MCF 10A (cell line): ENCODE measurements around the gene NPR3. TPM values are rescaled to one million over a fixed set of nuclear protein-coding genes. Genes with fewer than 3 reads are reported as not detected.

ENCODE experiments used
- BruUV-seq: library from RNA; stranded (reverse); fragments of 400-500 nt; replicated peaks from 2 replicates; lab custom pipeline; 2021; lab: Mats Ljungman, UMichigan
- CTCF ChIA-PET: fragments of 300-600 bp; sonication (Branson Sonifier 250); formaldehyde crosslinking; extraction: SDS; loops from one replicate; lab custom pipeline; 2021; ENCODE audit warnings: antibody characterized with exemption, inconsistent platforms; lab: Yijun Ruan, JAX
- POLR2A ChIA-PET: fragments of 300-600, 350-650 bp; sonication (Branson Sonifier 250); formaldehyde crosslinking; extraction: SDS; loops from one replicate; lab custom pipeline; 2020; ENCODE audit warnings: antibody characterized with exemption, inconsistent platforms; lab: Yijun Ruan, JAX
- DNase-seq: peaks from one replicate; pipeline ENCODE4 v3.0.0-alpha.2; 2018; ENCODE audit not compliant: unreplicated experiment
- H3K27ac Mint-ChIP-seq: one replicate; pipeline ENCODE4 v1.8.0; 2022; ENCODE audit warnings: mild to moderate bottlenecking, low read depth, mixed read lengths; ENCODE audit not compliant: unreplicated experiment
- H3K27me3 Mint-ChIP-seq: one replicate; pipeline ENCODE4 v1.8.0; 2022; ENCODE audit warnings: mixed read lengths; ENCODE audit not compliant: insufficient read depth, unreplicated experiment
- H3K36me3 Mint-ChIP-seq: one replicate; pipeline ENCODE4 v1.8.0; 2022; ENCODE audit warnings: mild to moderate bottlenecking, moderate library complexity, mixed read lengths; ENCODE audit not compliant: insufficient read depth, unreplicated experiment
- H3K4me1 Mint-ChIP-seq: one replicate; pipeline ENCODE4 v1.8.0; 2022; ENCODE audit warnings: mixed read lengths; ENCODE audit not compliant: insufficient read depth, unreplicated experiment
- H3K4me3 Mint-ChIP-seq: one replicate; pipeline ENCODE4 v1.8.0; 2022; ENCODE audit warnings: mild to moderate bottlenecking, moderate library complexity, mixed read lengths; ENCODE audit not compliant: unreplicated experiment
- H3K9me3 Mint-ChIP-seq: one replicate; pipeline ENCODE4 v1.8.0; 2022; ENCODE audit warnings: mixed read lengths; ENCODE audit not compliant: unreplicated experiment
- CTCF ChIP-seq: fragments of 200-600 bp; IDR thresholded peaks from one replicate; pipeline ENCODE4 v1.8.0; 2022; ENCODE audit warnings: antibody characterized with exemption, mild to moderate bottlenecking; ENCODE audit not compliant: unreplicated experiment
- intact Hi-C: fragments of 100-400 bp; cut with micrococcal nuclease; formaldehyde crosslinking; loops from 2 replicates; pipeline ENCODE4 v1.14.1; 2022
- total RNA-seq: library from RNA; stranded (reverse); gene quantifications from 2 replicates; pipeline ENCODE4 v1.2.3, GENCODE V29; 2022

NPR3 gene
- total RNA-seq, 1 experiment from 2014 or later, result 0.84 TPM

- intact Hi-C loops, result no loop called here
- CTCF ChIA-PET, result interaction anchor here (0.6 to 1.4 kb wide), 2 partner anchors 139 to 423 kb away, joined by 3 to 4 read pairs; no protein-coding TSS in a partner anchor
These were observed 66.6 kb downstream of the NPR3 start for GRCh38 chr5:32777733-32778132.

GRCh38 chr5:32778403-32778802 is 67.3 kb downstream of the NPR3 start:
- no peak for TF ChIP-seq CTCF
- no TSS peak for BruUV-seq
- Mint-ChIP-seq H3K36me3 (no peaks in the 10 kb centered on the region), H3K4me3 (no peak overlapping the region), H3K27ac (no peak overlapping the region), H3K27me3 (no peaks in the 10 kb centered on the region), H3K4me1 (peaks cover 27% of the 10 kb centered on the region), H3K9me3 (no peaks in the 10 kb centered on the region)
- DNase-seq, result no peak
- ChIA-PET POLR2A (interaction anchor here (1.0 kb wide), 1 partner anchor 11 kb away, joined by 4 read pairs; no protein-coding TSS in a partner anchor), CTCF (no interaction called here)
- intact Hi-C loops, result no loop called here

More at GRCh38 chr5:32777733-32778132, 66.6 kb downstream of the NPR3 start:
- no peaks in the 10 kb centered on the region for H3K36me3 Mint-ChIP-seq
- POLR2A ChIA-PET, result interaction anchor here (0.6 to 1.0 kb wide), 2 partner anchors 11 to 443 kb away, joined by 3 to 4 read pairs; no protein-coding TSS in a partner anchor
- H3K27me3 Mint-ChIP-seq, result no peaks in the 10 kb centered on the region
- no peak overlapping the region for H3K4me3 Mint-ChIP-seq
- no TSS peak for BruUV-seq
- no peak overlapping the region for H3K27ac Mint-ChIP-seq
- no peak for TF ChIP-seq CTCF
- peak; percentile 78 for DNase-seq
- no peaks in the 10 kb centered on the region for H3K9me3 Mint-ChIP-seq
- H3K4me1 Mint-ChIP-seq, result peaks cover 27% of the 10 kb centered on the region

- no peaks in the 10 kb centered on the region for H3K9me3 Mint-ChIP-seq
- CTCF ChIA-PET, result interaction anchor here (0.8 kb wide), 1 partner anchor 14 kb away, joined by 4 read pairs; no protein-coding TSS in a partner anchor
- no TSS peak for BruUV-seq
- peaks cover 19% of the 10 kb centered on the region for H3K4me1 Mint-ChIP-seq
- intact Hi-C loops, result no loop called here
- no peak overlapping the region for H3K4me3 Mint-ChIP-seq
- H3K27me3 Mint-ChIP-seq, result no peaks in the 10 kb centered on the region
- TF ChIP-seq CTCF, result no peak
- no peak for DNase-seq
- no peak overlapping the region for H3K27ac Mint-ChIP-seq
- POLR2A ChIA-PET, result no interaction called here
- H3K36me3 Mint-ChIP-seq, result no peaks in the 10 kb centered on the region
These were observed 68.8 kb downstream of the NPR3 start for GRCh38 chr5:32779754-32780415.

GRCh38 chr5:32780508-32780919 is 69.4 kb downstream of the NPR3 start:
- peak; percentile 77 for DNase-seq
- Mint-ChIP-seq H3K4me3 (peak overlapping the region; percentile 31), H3K4me1 (peaks cover 21% of the 10 kb centered on the region), H3K9me3 (no peaks in the 10 kb centered on the region), H3K27me3 (no peaks in the 10 kb centered on the region), H3K27ac (no peak overlapping the region), H3K36me3 (no peaks in the 10 kb centered on the region)
- CTCF ChIA-PET, result no interaction called here
- POLR2A ChIA-PET, result no interaction called here
- intact Hi-C loops, result no loop called here
- BruUV-seq, result no TSS peak
- TF ChIP-seq CTCF, result no peak
